ENCODE measurements around the gene GUCY2F.

The GUCY2F gene

GRCh38 chrX:109392895-109393294 lies 89.0 kb downstream of the GUCY2F start:
- DNase-seq = no peak

GRCh38 chrX:109390556-109390955 lies 91.3 kb downstream of the GUCY2F start:
- DNase-seq = no peak

- no peak for DNase-seq
These were observed 92.0 kb downstream of the GUCY2F start for GRCh38 chrX:109389917-109390316.

GRCh38 chrX:109384699-109385098 lies 97.2 kb downstream of the GUCY2F start:
- no peak for DNase-seq

GRCh38 chrX:109382332-109382731 lies 99.6 kb downstream of the GUCY2F start:
- no peak for DNase-seq

GRCh38 chrX:109378281-109378680 lies 103.6 kb downstream of the GUCY2F start:
- DNase-seq = no peak

GRCh38 chrX:109374262-109374960 lies 107.5 kb downstream of the GUCY2F start:
- no peak for DNase-seq

GRCh38 chrX:109373468-109373867 lies 108.4 kb downstream of the GUCY2F start:
- no peak for DNase-seq

GRCh38 chrX:109372716-109373115 lies 109.2 kb downstream of the GUCY2F start:
- DNase-seq = no peak

GRCh38 chrX:109372291-109372690 lies 109.6 kb downstream of the GUCY2F start:
- DNase-seq = no peak

- no peak for DNase-seq
These were observed 119.8 kb downstream of the GUCY2F start for GRCh38 chrX:109362101-109362500.

- no peak for DNase-seq
These were observed 121.6 kb downstream of the GUCY2F start for GRCh38 chrX:109360301-109360700.

- DNase-seq = no peak
These were observed 124.2 kb downstream of the GUCY2F start for GRCh38 chrX:109357706-109358105.

- DNase-seq = no peak
These were observed 125.2 kb downstream of the GUCY2F start for GRCh38 chrX:109356684-109357083.

- no peak for DNase-seq
These were observed 129.8 kb downstream of the GUCY2F start for GRCh38 chrX:109352066-109352588.

- no peak for DNase-seq
These were observed 130.3 kb downstream of the GUCY2F start for GRCh38 chrX:109351557-109351956.

GRCh38 chrX:109350551-109350950 lies 131.3 kb downstream of the GUCY2F start:
- no peak for DNase-seq

- DNase-seq = no peak
These were observed 131.8 kb downstream of the GUCY2F start for GRCh38 chrX:109350051-109350450.

GRCh38 chrX:109347632-109348031 lies 134.3 kb downstream of the GUCY2F start:
- no peak for DNase-seq

- DNase-seq = no peak
These were observed 135.4 kb downstream of the GUCY2F start for GRCh38 chrX:109346491-109346890.

GRCh38 chrX:109345856-109346255 lies 136.0 kb downstream of the GUCY2F start:
- DNase-seq = no peak

GRCh38 chrX:109344678-109345077 lies 137.2 kb downstream of the GUCY2F start:
- no peak for DNase-seq

- no peak for DNase-seq
These were observed 137.8 kb downstream of the GUCY2F start for GRCh38 chrX:109344101-109344500.

GRCh38 chrX:109343671-109344070 lies 138.2 kb downstream of the GUCY2F start:
- no peak for DNase-seq

GRCh38 chrX:109336141-109336540 lies 145.7 kb downstream of the GUCY2F start:
- no peak for DNase-seq

All from central memory CD4-positive, alpha-beta T cell (primary cell).